Measurements from ENCODE around the gene PLCH1. TPM values are rescaled to one million over a fixed set of nuclear protein-coding genes. Genes with fewer than 3 reads are reported as not detected.

Gene PLCH1
- total and polyA plus RNA-seq, 2 experiments from 2014 or later = 2.6 to 5.8 TPM

DNA sequence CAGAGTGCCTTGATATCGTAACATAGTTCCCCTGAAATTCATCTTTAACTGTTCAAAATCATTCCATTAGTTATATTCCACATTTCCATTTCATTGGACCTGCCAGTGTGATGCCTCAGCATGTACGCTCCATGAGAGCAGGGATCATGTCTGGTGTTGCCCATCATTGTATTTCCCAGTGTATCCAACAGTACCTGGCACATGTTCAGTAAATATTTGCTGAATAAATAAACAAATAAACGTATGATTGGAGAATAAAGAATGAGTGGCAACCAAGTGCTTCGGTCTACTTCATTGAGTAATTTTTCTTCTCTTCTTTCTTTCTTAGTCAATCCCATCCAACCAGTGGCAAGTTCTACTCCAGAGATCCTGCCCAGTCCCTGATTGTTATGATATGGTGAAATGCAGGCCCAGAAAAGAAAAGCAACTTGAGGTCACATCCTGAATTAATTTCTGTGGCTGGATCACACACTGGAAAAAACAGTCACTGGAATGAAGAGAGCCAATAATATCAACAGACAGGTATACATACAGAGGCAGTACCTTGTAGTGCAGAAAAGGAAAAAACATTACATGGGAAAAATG, 101.2 kb downstream of the PLCH1 start:
- no peaks in the 10 kb centered on the region for H3K9me3 ChIP-seq (ENCODE audit: low read depth)
- TF ChIP-seq, protein P1, sequence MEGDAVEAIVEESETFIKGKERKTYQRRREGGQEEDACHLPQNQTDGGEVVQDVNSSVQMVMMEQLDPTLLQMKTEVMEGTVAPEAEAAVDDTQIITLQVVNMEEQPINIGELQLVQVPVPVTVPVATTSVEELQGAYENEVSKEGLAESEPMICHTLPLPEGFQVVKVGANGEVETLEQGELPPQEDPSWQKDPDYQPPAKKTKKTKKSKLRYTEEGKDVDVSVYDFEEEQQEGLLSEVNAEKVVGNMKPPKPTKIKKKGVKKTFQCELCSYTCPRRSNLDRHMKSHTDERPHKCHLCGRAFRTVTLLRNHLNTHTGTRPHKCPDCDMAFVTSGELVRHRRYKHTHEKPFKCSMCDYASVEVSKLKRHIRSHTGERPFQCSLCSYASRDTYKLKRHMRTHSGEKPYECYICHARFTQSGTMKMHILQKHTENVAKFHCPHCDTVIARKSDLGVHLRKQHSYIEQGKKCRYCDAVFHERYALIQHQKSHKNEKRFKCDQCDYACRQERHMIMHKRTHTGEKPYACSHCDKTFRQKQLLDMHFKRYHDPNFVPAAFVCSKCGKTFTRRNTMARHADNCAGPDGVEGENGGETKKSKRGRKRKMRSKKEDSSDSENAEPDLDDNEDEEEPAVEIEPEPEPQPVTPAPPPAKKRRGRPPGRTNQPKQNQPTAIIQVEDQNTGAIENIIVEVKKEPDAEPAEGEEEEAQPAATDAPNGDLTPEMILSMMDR (IDR thresholded peaks at IDR 0.05; ENCODE audit: poor library complexity) = no peak
- TF ChIP-seq EZH2 (IDR thresholded peaks at IDR 0.05; ENCODE audit: borderline replicate concordance) (no peak), EZH2phosphoT487 (IDR thresholded peaks at IDR 0.05; ENCODE audit: low read depth, severe bottlenecking, unreplicated experiment) (no peak)
- no peaks in the 10 kb centered on the region for H3K9me2 ChIP-seq (replicated peaks; ENCODE audit: insufficient read depth)
- no peaks in the 10 kb centered on the region for H4K20me1 ChIP-seq (ENCODE audit: insufficient read depth, poor library complexity, severe bottlenecking)
- no peak overlapping the region for H2AFZ ChIP-seq
- peaks cover 13% of the 10 kb centered on the region for H3K4me1 ChIP-seq (ENCODE audit: insufficient read depth)
- no peak overlapping the region for H3K27ac ChIP-seq
- no peaks in the 10 kb centered on the region for H3K36me3 ChIP-seq (replicated peaks; ENCODE audit: insufficient read depth, low read depth)
- no peaks in the 10 kb centered on the region for H3K27me3 ChIP-seq
- no peaks in the 10 kb centered on the region for H3K79me2 ChIP-seq
- H3K4me2 ChIP-seq = no peak overlapping the region
- DNase-seq (ENCODE audit: low spot score) = no peak
- WGBS (ENCODE audit: low lambda C conversion rate, missing lambda C conversion rate) = 93% methylated on average over 4 of the region's 4 CpGs
- H3K4me3 ChIP-seq = no peak overlapping the region

DNA sequence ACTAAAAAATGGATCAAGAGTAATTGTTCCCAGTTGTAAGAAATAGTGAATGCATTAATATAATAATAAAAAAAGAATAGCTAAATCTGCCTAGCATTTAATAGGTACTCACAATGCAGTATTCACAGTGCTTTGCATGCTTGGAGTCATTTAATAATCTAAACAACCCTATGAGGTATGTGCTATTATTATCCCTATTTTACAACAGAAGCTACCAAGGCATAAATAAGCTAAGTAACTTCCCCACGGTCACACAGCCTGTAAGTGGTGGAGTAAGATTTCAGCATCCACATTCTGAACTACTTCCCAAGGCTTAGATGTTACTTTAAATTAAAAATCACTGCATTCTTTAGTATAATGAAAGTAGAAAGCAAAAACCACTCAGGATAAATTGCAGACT, 102.9 kb downstream of the PLCH1 start:
- no peak overlapping the region for H3K27ac ChIP-seq
- TF ChIP-seq, protein P1 (IDR thresholded peaks at IDR 0.05; ENCODE audit: poor library complexity) = no peak
- TF ChIP-seq EZH2phosphoT487 (IDR thresholded peaks at IDR 0.05; ENCODE audit: low read depth, severe bottlenecking, unreplicated experiment) = no peak
- no peak for TF ChIP-seq EZH2 (IDR thresholded peaks at IDR 0.05; ENCODE audit: borderline replicate concordance)
- no peaks in the 10 kb centered on the region for H3K79me2 ChIP-seq
- no peaks in the 10 kb centered on the region for H3K36me3 ChIP-seq (replicated peaks; ENCODE audit: insufficient read depth, low read depth)
- H3K9me3 ChIP-seq (ENCODE audit: low read depth) = no peaks in the 10 kb centered on the region
- no peak overlapping the region for H2AFZ ChIP-seq
- H4K20me1 ChIP-seq (ENCODE audit: insufficient read depth, poor library complexity, severe bottlenecking) = no peaks in the 10 kb centered on the region
- no peaks in the 10 kb centered on the region for H3K27me3 ChIP-seq
- 46% methylated on average over 1 of the region's 1 CpG for WGBS (ENCODE audit: low lambda C conversion rate, missing lambda C conversion rate)
- peaks cover 5% of the 10 kb centered on the region for H3K4me1 ChIP-seq (ENCODE audit: insufficient read depth)
- no peak overlapping the region for H3K4me2 ChIP-seq
- H3K9me2 ChIP-seq (replicated peaks; ENCODE audit: insufficient read depth) = no peaks in the 10 kb centered on the region
- H3K4me3 ChIP-seq = no peak overlapping the region
- no peak for DNase-seq (ENCODE audit: low spot score)

DNA sequence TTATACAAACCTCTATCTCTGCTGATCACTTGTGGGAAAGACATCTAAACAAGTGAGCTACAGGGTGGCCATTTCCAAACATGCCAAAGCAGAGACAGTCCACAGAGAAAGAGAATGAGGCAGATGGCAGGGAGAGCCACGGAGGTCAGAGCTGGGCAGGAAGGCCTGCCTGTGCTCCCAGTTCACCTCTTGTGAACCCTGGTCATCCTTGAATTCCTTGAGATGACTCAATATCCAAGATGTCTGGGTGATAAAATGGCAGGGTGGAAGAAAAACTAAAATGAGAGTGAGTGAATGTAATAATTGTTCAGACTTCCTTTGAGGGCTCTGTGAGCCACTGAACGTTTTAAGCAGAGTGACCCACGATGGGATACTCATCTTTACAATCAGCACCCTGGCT, 104.8 kb downstream of the PLCH1 start:
- TF ChIP-seq EZH2 (IDR thresholded peaks at IDR 0.05; ENCODE audit: borderline replicate concordance) = no peak
- no peak for TF ChIP-seq EZH2phosphoT487 (IDR thresholded peaks at IDR 0.05; ENCODE audit: low read depth, severe bottlenecking, unreplicated experiment)
- TF ChIP-seq, protein P1 (IDR thresholded peaks at IDR 0.05; ENCODE audit: poor library complexity) = no peak
- H2AFZ ChIP-seq = no peak overlapping the region
- WGBS (ENCODE audit: low lambda C conversion rate, missing lambda C conversion rate) = 62% methylated on average over 3 of the region's 3 CpGs

More for the DNA sequence above, 104.8 kb downstream of the PLCH1 start:
- no peak overlapping the region for H3K27ac ChIP-seq
- no peak for DNase-seq (ENCODE audit: low spot score)
- no peaks in the 10 kb centered on the region for H3K79me2 ChIP-seq
- no peaks in the 10 kb centered on the region for H3K9me2 ChIP-seq (replicated peaks; ENCODE audit: insufficient read depth)
- H3K27me3 ChIP-seq = no peaks in the 10 kb centered on the region
- no peaks in the 10 kb centered on the region for H4K20me1 ChIP-seq (ENCODE audit: insufficient read depth, poor library complexity, severe bottlenecking)
- no peaks in the 10 kb centered on the region for H3K36me3 ChIP-seq (replicated peaks; ENCODE audit: insufficient read depth, low read depth)
- H3K4me1 ChIP-seq (ENCODE audit: insufficient read depth) = no peaks in the 10 kb centered on the region
- no peaks in the 10 kb centered on the region for H3K9me3 ChIP-seq (ENCODE audit: low read depth)
- H3K4me2 ChIP-seq = no peak overlapping the region
- H3K4me3 ChIP-seq = no peak overlapping the region

All from hepatocyte (in vitro differentiated cells).